Psoas muscle (tissue), 8 donors: Measurements from ENCODE around the gene RNASEH2A. TPM values are rescaled to one million over a fixed set of nuclear protein-coding genes. Genes with fewer than 3 reads are reported as not detected.

Experiments
- ATAC-seq, 4 donors: fragments of 200-7000 bp; cut with Tn5 transposase; one replicate each; pipeline ENCODE4 v1.9.1; 2020; ENCODE audit warnings: moderate library complexity in 3 of 4, mild to moderate bottlenecking in 2 of 4
- DNase-seq, 2 donors: peaks; one replicate each; pipeline ENCODE4 v3.0.0-alpha.2; 2020
- H3K27ac ChIP-seq: fragments of 200-600 bp; one replicate; pipeline ENCODE4 v1.8.0; 2022
- H3K27me3 ChIP-seq, 3 donors: fragments of 200-600 bp in 1 of 3; one replicate each; pipeline versions ENCODE4 v1.6.1 to v1.8.0; 2013 to 2022; ENCODE audit warnings: low read length in 2 of 3, mild to moderate bottlenecking in 2 of 3, moderate library complexity in 1 of 3; ENCODE audit not compliant: insufficient read depth in 3 of 3
- H3K36me3 ChIP-seq, 2 donors: fragments of 200-600 bp in 1 of 2; one replicate each; pipeline versions ENCODE4 v1.6.1 to v1.8.0; 2013 to 2022; ENCODE audit warnings: low read depth in 1 of 2, mild to moderate bottlenecking in 1 of 2, moderate library complexity in 1 of 2; ENCODE audit not compliant: insufficient read depth in 1 of 2
- H3K4me1 ChIP-seq: fragments of 200-600 bp; one replicate; pipeline ENCODE4 v1.8.0; 2022
- H3K4me3 ChIP-seq: fragments of 200-600 bp; one replicate; pipeline ENCODE4 v1.8.0; 2022; ENCODE audit warnings: mild to moderate bottlenecking
- H3K9me3 ChIP-seq: fragments of 200-600 bp; one replicate; pipeline ENCODE4 v1.8.0; 2022
- WGBS, 3 donors: extraction: QIAGEN DNeasy Blood & Tissue Kit; methylation state at CpG; one replicate each; pipeline versions ENCODE4 v1.1.6 to v1.1.7; 2013; 5-methylcytosine and 5-hydroxymethylcytosine counted together
- intact Hi-C, 2 donors: fragments of 100-400 bp; cut with DNase I; formaldehyde crosslinking; loops; one replicate each; pipeline versions ENCODE4 v1.11.0 to v1.14.2; 2022
- polyA plus RNA-seq, 3 donors: library from polyadenylated mRNA; stranded (reverse); fragments of 200-250 nt; gene quantifications; one replicate each; pipeline ENCODE4 v1.2.3, GENCODE V29; 2013
- total RNA-seq, 4 donors: library from RNA; stranded (reverse); fragmentation: NEBNext Ultra II Directional in 2 of 4; extraction: Animal tissue kit (Norgen Biotek cat#: 25700) in 2 of 4; gene quantifications; one replicate each; pipeline versions ENCODE4 v1.2.1 to v1.2.4, GENCODE V29; 2021 to 2023
- TF ChIP-seq, protein P1 (sequence below): fragments of 200-600 bp; IDR thresholded peaks from one replicate; pipeline ENCODE4 v1.8.0; 2022; ENCODE audit warnings: antibody characterized with exemption
- donor health status: healthy with polysubstance abuse.
- donor health status: DM: no; HTN: no; CAD: no; lungs with moderate emphysema.
- donor health status: Bipolar disorder and iron deficiency.
- donor health status: healthy.
- donor health status: DM: yes; HTN: yes; CAD: no.
- donor health status: DM: no; HTN: no; CAD: no.
- donor health status: DM: no; HTN: no; CAD: no.
- donor health status: DM: yes; HTN: yes; CAD: no.

RNASEH2A gene
- total and polyA plus RNA-seq, 7 donors: 2.4 to 9.0 (median 3.6) TPM

- TF ChIP-seq, protein P1, sequence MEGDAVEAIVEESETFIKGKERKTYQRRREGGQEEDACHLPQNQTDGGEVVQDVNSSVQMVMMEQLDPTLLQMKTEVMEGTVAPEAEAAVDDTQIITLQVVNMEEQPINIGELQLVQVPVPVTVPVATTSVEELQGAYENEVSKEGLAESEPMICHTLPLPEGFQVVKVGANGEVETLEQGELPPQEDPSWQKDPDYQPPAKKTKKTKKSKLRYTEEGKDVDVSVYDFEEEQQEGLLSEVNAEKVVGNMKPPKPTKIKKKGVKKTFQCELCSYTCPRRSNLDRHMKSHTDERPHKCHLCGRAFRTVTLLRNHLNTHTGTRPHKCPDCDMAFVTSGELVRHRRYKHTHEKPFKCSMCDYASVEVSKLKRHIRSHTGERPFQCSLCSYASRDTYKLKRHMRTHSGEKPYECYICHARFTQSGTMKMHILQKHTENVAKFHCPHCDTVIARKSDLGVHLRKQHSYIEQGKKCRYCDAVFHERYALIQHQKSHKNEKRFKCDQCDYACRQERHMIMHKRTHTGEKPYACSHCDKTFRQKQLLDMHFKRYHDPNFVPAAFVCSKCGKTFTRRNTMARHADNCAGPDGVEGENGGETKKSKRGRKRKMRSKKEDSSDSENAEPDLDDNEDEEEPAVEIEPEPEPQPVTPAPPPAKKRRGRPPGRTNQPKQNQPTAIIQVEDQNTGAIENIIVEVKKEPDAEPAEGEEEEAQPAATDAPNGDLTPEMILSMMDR: no peak
- Histone ChIP-seq H3K36me3 (no peaks in the 10 kb centered on the region), H3K4me1 (no peaks in the 10 kb centered on the region), H3K4me3 (no peak overlapping the region), H3K27ac (no peak overlapping the region), H3K9me3 (no peaks in the 10 kb centered on the region), H3K27me3 (peaks cover 0 to 25% (median 2%) of the 10 kb centered on the region in 3 donors)
- ATAC-seq (no peak), DNase-seq (no peak)
- 68 to 71% (median 70%) methylated on average over 2 of the region's 2 CpGs for WGBS, 3 donors
- intact Hi-C loops: no loop called here
These were observed 15.4 kb downstream of the RNASEH2A start for GRCh38 chr19:12821761-12822160.

DNA sequence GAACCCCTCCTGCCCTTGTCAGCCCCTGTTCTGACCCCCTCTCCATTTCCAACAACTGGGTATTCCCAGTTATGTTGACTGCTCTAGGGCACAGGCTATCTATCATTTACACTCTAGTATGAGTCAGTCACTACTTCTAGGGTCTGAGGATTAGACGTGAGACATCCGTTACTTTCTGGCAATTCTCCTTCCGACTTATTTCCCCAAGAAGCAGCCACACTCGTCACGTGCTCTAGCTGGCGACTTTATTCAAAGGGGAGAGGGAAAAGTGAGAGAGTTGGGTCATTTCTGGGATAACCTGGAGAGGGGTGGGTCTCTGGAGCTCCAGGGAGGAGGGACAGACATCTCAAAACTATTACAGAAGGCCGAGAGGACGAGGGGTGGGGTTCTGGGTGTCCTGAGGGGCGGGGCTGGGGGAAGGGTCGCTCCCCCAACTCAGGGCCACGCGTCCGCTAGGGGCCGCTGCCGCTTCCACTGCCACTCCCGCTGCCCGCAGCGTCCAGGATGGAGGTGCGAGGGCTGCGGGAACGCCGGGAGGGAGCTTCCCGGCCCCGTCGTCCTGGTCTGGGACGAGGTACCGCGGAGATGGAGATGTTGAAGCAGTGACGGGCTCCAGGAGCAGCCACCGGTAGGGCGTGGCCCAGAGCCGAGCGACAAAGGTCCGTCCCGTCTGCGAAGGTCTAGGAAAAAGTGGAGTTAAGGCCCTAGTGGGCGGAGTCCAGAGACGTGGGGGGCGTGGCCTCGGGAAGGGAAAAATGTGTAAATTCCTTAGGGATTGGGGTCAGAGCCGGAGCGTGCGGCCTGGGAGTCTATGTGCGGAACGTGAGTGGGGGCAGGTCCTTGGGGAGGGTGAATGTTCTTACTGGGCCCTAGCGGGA lies 19.1 kb downstream of the RNASEH2A start:
- ATAC-seq (no peak), DNase-seq (no peak)
- H3K27me3 ChIP-seq: peaks cover 0 to 62% (median 10%) of the 10 kb centered on the region in 3 donors

DNA sequence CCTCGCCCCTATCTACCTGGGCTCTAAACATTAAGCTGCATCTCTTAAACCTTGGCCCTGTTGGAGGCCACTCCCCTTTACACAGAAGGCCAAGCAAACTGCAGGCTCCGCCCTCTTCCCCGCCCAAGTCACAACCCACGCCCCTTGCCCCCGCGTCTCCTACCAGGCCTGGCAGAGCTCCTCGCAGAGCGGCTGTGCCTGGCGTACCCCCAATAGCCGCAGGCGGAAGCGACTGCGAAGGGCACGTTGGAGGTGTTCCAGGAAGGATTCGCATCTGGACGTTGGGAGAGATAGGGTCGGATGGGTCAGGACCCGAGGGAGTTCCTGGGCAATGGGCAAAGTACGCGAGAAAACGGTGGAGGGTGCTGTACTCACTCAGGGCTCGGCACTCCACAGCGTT lies 22.1 kb downstream of the RNASEH2A start:
- DNase-seq (no peak), ATAC-seq (no peak)
- Histone ChIP-seq H3K4me3 (no peak overlapping the region), H3K36me3 (no peaks in the 10 kb centered on the region), H3K27me3 (peaks cover 0 to 92% (median 23%) of the 10 kb centered on the region in 3 donors), H3K27ac (no peak overlapping the region), H3K9me3 (no peaks in the 10 kb centered on the region), H3K4me1 (no peaks in the 10 kb centered on the region)
- intact Hi-C loops: no loop called here
- TF ChIP-seq, protein P1: no peak
- 2 to 4% (median 4%) methylated on average over 23 of the region's 23 CpGs for WGBS, 3 donors

More for the DNA sequence above, 19.1 kb downstream of the RNASEH2A start:
- Histone ChIP-seq H3K4me3 (no peak overlapping the region), H3K27ac (no peak overlapping the region), H3K4me1 (no peaks in the 10 kb centered on the region), H3K36me3 (no peaks in the 10 kb centered on the region), H3K9me3 (no peaks in the 10 kb centered on the region)
- intact Hi-C loops: no loop called here
- TF ChIP-seq, protein P1: peak; percentile 18
- 4 to 6% (median 5%) methylated on average over 46 of the region's 46 CpGs for WGBS, 3 donors

DNA sequence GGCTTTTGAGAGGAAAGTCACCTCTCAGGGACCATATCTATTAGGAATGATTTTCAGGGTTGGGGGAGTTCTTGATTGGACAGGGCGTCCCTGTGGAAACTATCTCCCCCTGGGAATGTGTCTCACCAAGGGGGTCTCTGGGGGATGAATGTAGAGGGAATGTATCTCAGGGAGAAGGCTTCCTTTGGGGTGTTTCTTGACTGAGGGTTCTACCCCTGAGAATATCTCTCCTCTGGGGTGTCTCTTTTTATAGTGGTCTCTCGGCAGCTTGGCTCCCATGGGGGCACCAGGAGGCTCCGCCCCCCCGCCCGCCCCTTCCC lies 27.0 kb downstream of the RNASEH2A start:
- Histone ChIP-seq H3K4me1 (no peaks in the 10 kb centered on the region), H3K27me3 (peaks cover 0 to 94% (median 48%) of the 10 kb centered on the region in 3 donors)
- TF ChIP-seq, protein P1: no peak

More for the DNA sequence above, 27.0 kb downstream of the RNASEH2A start:
- ATAC-seq (no peak), DNase-seq (no peak)
- Histone ChIP-seq H3K36me3 (no peaks in the 10 kb centered on the region), H3K27ac (no peak overlapping the region), H3K9me3 (no peaks in the 10 kb centered on the region), H3K4me3 (peak overlapping the region; percentile 56)
- WGBS, 3 donors: 0 to 2% (median 1%) methylated on average over 2 to 4 of the region's 5 CpGs
- intact Hi-C loops: no loop called here
